K562 (cell line): ENCODE results near the gene RRH. TPM values are rescaled to one million over a fixed set of nuclear protein-coding genes. Genes with fewer than 3 reads are reported as not detected.
A peak's percentile ranks its signal among the peaks of the same experiment; 100 is the strongest.

Experiments
- ARID3A ChIP-seq: IDR thresholded peaks from 2 replicates; pipeline ENCODE4 v1.6.1; 2012; ENCODE audit warnings: low read depth, low read length, improper control_type of control experiment, borderline replicate concordance
- ATF6 ChIP-seq: sonication (generic); formaldehyde crosslinking; IDR thresholded peaks from 2 replicates; pipeline ENCODE4 v1.4.0; 2020; ENCODE audit warnings: mild to moderate bottlenecking, missing genetic modification reagents
- CCAR2 ChIP-seq: fragments of 200-400 bp; formaldehyde crosslinking; IDR thresholded peaks from 2 replicates; pipeline ENCODE4 v1.6.1; 2017; ENCODE audit warnings: mild to moderate bottlenecking, low read depth, low read length
- CHD4 ChIP-seq: fragments of 200-600 bp; sonication (generic); IDR thresholded peaks from 3 replicates; pipeline ENCODE4 v1.6.1; 2012; ENCODE audit warnings: low read depth, mild to moderate bottlenecking, mixed read lengths, low read length, inconsistent platforms; ENCODE audit not compliant: insufficient read depth, insufficient replicate concordance, poor library complexity, severe bottlenecking
- NCOA1 ChIP-seq: fragments of 450-650 bp; IDR thresholded peaks from 2 replicates; pipeline ENCODE4 v1.6.1; 2016; ENCODE audit warnings: low read depth
- NFYB ChIP-seq: IDR thresholded peaks from 2 replicates; pipeline ENCODE4 v1.6.1; 2011; ENCODE audit warnings: mild to moderate bottlenecking, moderate library complexity; ENCODE audit not compliant: insufficient read length; ENCODE audit errors: extremely low read depth
- TAF9B ChIP-seq: fragments of 450-650 bp; IDR thresholded peaks from 2 replicates; pipeline ENCODE4 v1.6.1; 2018; ENCODE audit warnings: mild to moderate bottlenecking; ENCODE audit not compliant: partially characterized antibody
- ZFP91 ChIP-seq: sonication (generic); formaldehyde crosslinking; IDR thresholded peaks from 2 replicates; pipeline ENCODE4 v1.8.0; 2022; ENCODE audit warnings: mild to moderate bottlenecking, missing genetic modification reagents
- polyA plus RNA-seq, 8 experiments: library from polyadenylated mRNA; depleted of rRNA in 4 of 8; stranded (reverse) in 5 of 8; unstranded in 3 of 8; fragments of >200 nt; fragmentation: Nextera tagmentation in 2 of 8; fragmentation: Illumina TruSeq in 1 of 8; extraction: Ambion mirVana in 2 of 8; extraction: Trizol in 1 of 8; gene quantifications; 2 replicates each; pipeline versions ENCODE4 v1.2.1 to v1.2.3, GENCODE V29; 2011 to 2014; ENCODE audit warnings: inconsistent platforms in 1 of 8, missing spikeins in 1 of 8
- total RNA-seq, 7 experiments: library from RNA; depleted of rRNA in 6 of 7; stranded (reverse); fragments of >200 nt in 6 of 7; fragmentation: Illumina TruSeq in 2 of 7; extraction: Trizol in 2 of 7; gene quantifications; 2 replicates each; pipeline versions ENCODE4 v1.2.1 to v1.2.3, GENCODE V29; 2011 to 2021; ENCODE audit warnings: low replicate concordance in 1 of 7
- TF ChIP-seq, protein P1 (sequence below): IDR thresholded peaks from 2 replicates; pipeline ENCODE4 v1.6.1; 2014; ENCODE audit warnings: antibody characterized with exemption
- TF ChIP-seq, protein P2 (sequence below): sonication (generic); formaldehyde crosslinking; IDR thresholded peaks from 2 replicates; pipeline ENCODE4 v1.8.1; 2023; ENCODE audit warnings: missing genetic modification reagents, mild to moderate bottlenecking, borderline replicate concordance
- TF ChIP-seq, protein P3 (sequence below), 3 experiments: fragments of 200-800 bp in 1 of 3; sonication (Bioruptor generic) in 1 of 3; sonication (generic) in 1 of 3; formaldehyde crosslinking in 1 of 3; IDR thresholded peaks; 2 replicates each; pipeline versions ENCODE4 v1.6.1 to v1.8.0; 2016 to 2022; ENCODE audit warnings: mild to moderate bottlenecking in 2 of 3, missing compliant biosample characterization in 2 of 3, missing genetic modification characterization in 2 of 3, missing genetic modification reagents in 1 of 3

Gene RRH
- total and polyA plus RNA-seq, 9 of the 15 experiments (the other 6 are each of a cell fraction or from before 2014, with no cell fraction given), result 0.04 to 0.31 (median 0.12) TPM; not detected in 3

GRCh38 chr4:109810552-109811387, 17.0 kb upstream of the RRH start (continued):
- TF ChIP-seq ATF6 (CRISPR knock-in tag), result no peak
- TF ChIP-seq ARID3A, result no peak
- TF ChIP-seq, protein P1, sequence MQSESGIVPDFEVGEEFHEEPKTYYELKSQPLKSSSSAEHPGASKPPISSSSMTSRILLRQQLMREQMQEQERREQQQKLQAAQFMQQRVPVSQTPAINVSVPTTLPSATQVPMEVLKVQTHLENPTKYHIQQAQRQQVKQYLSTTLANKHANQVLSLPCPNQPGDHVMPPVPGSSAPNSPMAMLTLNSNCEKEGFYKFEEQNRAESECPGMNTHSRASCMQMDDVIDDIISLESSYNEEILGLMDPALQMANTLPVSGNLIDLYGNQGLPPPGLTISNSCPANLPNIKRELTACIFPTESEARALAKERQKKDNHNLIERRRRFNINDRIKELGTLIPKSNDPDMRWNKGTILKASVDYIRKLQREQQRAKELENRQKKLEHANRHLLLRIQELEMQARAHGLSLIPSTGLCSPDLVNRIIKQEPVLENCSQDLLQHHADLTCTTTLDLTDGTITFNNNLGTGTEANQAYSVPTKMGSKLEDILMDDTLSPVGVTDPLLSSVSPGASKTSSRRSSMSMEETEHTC, result peak; percentile 81; the same call in 1 of the 2 replicates
- TF ChIP-seq, protein P2, sequence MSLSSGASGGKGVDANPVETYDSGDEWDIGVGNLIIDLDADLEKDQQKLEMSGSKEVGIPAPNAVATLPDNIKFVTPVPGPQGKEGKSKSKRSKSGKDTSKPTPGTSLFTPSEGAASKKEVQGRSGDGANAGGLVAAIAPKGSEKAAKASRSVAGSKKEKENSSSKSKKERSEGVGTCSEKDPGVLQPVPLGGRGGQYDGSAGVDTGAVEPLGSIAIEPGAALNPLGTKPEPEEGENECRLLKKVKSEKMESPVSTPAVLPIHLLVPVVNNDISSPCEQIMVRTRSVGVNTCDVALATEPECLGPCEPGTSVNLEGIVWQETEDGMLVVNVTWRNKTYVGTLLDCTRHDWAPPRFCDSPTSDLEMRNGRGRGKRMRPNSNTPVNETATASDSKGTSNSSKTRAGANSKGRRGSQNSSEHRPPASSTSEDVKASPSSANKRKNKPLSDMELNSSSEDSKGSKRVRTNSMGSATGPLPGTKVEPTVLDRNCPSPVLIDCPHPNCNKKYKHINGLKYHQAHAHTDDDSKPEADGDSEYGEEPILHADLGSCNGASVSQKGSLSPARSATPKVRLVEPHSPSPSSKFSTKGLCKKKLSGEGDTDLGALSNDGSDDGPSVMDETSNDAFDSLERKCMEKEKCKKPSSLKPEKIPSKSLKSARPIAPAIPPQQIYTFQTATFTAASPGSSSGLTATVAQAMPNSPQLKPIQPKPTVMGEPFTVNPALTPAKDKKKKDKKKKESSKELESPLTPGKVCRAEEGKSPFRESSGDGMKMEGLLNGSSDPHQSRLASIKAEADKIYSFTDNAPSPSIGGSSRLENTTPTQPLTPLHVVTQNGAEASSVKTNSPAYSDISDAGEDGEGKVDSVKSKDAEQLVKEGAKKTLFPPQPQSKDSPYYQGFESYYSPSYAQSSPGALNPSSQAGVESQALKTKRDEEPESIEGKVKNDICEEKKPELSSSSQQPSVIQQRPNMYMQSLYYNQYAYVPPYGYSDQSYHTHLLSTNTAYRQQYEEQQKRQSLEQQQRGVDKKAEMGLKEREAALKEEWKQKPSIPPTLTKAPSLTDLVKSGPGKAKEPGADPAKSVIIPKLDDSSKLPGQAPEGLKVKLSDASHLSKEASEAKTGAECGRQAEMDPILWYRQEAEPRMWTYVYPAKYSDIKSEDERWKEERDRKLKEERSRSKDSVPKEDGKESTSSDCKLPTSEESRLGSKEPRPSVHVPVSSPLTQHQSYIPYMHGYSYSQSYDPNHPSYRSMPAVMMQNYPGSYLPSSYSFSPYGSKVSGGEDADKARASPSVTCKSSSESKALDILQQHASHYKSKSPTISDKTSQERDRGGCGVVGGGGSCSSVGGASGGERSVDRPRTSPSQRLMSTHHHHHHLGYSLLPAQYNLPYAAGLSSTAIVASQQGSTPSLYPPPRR (CRISPR knock-in tag), result no peak
- no peak for TF ChIP-seq CHD4
- TF ChIP-seq, protein P3, sequence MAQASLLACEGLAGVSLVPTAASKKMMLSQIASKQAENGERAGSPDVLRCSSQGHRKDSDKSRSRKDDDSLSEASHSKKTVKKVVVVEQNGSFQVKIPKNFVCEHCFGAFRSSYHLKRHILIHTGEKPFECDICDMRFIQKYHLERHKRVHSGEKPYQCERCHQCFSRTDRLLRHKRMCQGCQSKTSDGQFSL (CRISPR knock-in tag; IDR thresholded peaks at IDR 0.05), result no peak
- TF ChIP-seq, protein P3 (tag; IDR thresholded peaks at IDR 0.05), result no peak
- no peak for TF ChIP-seq NFYB
- no peak for TF ChIP-seq CCAR2
- TF ChIP-seq NCOA1, result peak; percentile 74
- peak; percentile 32 for TF ChIP-seq TAF9B
- no peak for TF ChIP-seq ZFP91
